ENCODE measurements around the gene ULK1. TPM values are rescaled to one million over a fixed set of nuclear protein-coding genes. Genes with fewer than 3 reads are reported as not detected.

Gene ULK1
- polyA plus RNA-seq, 3 donors: 1.0 to 75.1 (median 1.3) TPM

DNA sequence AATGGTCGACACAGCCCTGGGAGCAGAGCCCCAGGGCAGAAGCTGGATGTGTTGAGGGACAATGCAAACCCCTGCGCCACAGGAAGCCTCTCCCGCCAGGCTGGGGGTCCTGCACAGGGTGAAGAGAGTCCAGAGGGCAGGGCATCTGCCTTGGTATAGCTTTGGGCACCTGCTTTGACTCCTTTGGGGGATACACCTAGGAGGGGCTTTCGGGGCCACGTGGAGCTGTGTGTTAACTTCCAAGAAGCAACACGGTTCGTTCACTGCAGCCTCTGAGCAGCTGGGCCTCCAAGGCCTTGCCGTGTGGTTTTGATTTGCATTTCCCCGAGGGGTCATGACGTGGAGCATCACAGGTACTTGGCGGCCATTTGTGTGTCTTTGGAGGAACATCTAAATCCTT lies 28.8 kb downstream of the ULK1 start:
- Mint-ChIP-seq H3K9me3 (peaks cover 0 to 3% (median 0%) of the 10 kb centered on the region in 7 donors), H3K4me3 (no peak overlapping the region), H3K36me3 (peaks cover 32 to 41% of the 10 kb centered on the region in 2 donors), H3K4me1 (peaks cover 21% of the 10 kb centered on the region), H3K27me3 (ENCODE audit: low read depth in 3 of 3) (peaks cover 0 to 5% (median 3%) of the 10 kb centered on the region in 3 donors), H3K27ac (no peak overlapping the region)
- no peak for DNase-seq
- Histone ChIP-seq H2AFZ (ENCODE audit: insufficient read depth, low read depth, low read length, poor library complexity, severe bottlenecking) (no peak overlapping the region), H3K27me3 (ENCODE audit: control insufficient read depth in 2 of 2, insufficient read depth in 2 of 2, low read length in 2 of 2) (no peaks in the 10 kb centered on the region), H3K9ac (ENCODE audit: insufficient read depth, low read length, poor library complexity, severe bottlenecking) (no peak overlapping the region), H3K4me2 (replicated peaks; ENCODE audit: extremely low read depth, low read length, poor library complexity, severe bottlenecking) (no peak overlapping the region), H3K9me3 (replicated peaks in 1 of 2; ENCODE audit: control insufficient read depth in 1 of 2, insufficient read depth in 1 of 2, low read length in 2 of 2) (no peaks in the 10 kb centered on the region), H3K4me1 (ENCODE audit: control insufficient read depth in 1 of 2, insufficient read depth in 2 of 2, low read length in 2 of 2) (peaks cover 15 to 17% of the 10 kb centered on the region in 2 donors), H3K79me2 (ENCODE audit: insufficient read depth, low read length) (no peaks in the 10 kb centered on the region), H3K4me3 (replicated peaks in 1 of 3; ENCODE audit: low read depth in 2 of 3, low read length in 3 of 3) (no peak overlapping the region), H3K36me3 (replicated peaks in 1 of 2; ENCODE audit: control insufficient read depth in 1 of 2, insufficient read depth in 2 of 2, low read length in 2 of 2) (peaks cover 37 to 45% of the 10 kb centered on the region in 2 donors), H4K20me1 (ENCODE audit: insufficient read depth, low read length) (peaks cover 43% of the 10 kb centered on the region), H3K27ac (ENCODE audit: low read depth in 1 of 2, low read length in 2 of 2) (no peak overlapping the region)
- TF ChIP-seq, protein P1, sequence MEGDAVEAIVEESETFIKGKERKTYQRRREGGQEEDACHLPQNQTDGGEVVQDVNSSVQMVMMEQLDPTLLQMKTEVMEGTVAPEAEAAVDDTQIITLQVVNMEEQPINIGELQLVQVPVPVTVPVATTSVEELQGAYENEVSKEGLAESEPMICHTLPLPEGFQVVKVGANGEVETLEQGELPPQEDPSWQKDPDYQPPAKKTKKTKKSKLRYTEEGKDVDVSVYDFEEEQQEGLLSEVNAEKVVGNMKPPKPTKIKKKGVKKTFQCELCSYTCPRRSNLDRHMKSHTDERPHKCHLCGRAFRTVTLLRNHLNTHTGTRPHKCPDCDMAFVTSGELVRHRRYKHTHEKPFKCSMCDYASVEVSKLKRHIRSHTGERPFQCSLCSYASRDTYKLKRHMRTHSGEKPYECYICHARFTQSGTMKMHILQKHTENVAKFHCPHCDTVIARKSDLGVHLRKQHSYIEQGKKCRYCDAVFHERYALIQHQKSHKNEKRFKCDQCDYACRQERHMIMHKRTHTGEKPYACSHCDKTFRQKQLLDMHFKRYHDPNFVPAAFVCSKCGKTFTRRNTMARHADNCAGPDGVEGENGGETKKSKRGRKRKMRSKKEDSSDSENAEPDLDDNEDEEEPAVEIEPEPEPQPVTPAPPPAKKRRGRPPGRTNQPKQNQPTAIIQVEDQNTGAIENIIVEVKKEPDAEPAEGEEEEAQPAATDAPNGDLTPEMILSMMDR (IDR thresholded peaks at IDR 0.05): no peak
- 90% methylated on average over 8 of the region's 11 CpGs for WGBS (ENCODE audit: insufficient coverage)
- intact Hi-C loops (cut with micrococcal nuclease): no loop called here

DNA sequence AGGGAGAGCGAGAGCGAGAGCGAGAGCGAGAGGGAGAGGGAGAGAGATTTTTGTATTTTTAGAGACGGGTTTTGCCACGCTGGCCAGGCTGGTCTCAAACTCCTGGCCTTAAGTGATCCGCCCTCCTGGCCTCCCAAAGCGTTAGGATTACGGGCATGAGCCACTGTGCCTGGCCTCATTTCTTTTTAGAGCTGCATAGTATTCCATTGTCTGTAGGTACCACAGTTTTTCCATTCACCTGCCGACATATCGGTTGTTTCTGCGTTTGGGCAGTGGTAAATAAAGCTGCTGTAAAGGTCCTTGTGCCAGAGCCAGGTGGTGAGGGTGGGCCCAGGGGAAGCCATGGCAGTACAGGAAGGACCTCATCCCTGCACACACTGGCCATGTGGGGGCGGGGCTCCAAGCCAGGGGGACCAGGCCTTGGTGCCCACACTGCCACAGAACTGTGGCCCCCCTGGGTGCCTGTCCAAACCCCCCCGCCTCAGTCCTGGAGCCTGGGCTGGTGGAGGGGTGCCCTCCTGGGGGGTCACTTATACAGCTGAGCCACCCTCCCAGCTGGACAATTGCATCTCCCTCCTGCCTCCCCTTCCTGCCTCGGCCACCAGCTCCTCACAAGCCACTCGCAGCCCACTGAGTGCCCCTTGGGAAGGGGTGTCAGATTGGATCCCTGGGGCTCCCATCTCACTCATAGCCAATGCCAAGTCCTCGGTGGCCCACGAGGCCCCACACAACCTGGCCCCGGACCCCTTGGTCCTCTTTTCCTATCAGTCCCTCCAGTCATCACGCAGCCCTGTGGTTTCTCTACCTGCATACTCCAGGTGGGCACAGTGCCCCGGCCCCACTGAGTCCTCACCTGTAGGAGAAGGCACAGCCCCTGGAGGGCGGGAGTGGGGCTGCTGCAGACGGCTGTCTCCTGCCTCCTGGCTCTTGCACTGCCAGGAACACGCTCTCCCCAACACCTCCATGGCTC lies 33.0 kb downstream of the ULK1 start:
- H3K36me3 Mint-ChIP-seq: peaks cover 16 to 20% of the 10 kb centered on the region in 2 donors
- H3K27ac ChIP-seq (ENCODE audit: low read depth in 1 of 2, low read length in 2 of 2): no peak overlapping the region
- H3K36me3 ChIP-seq (replicated peaks in 1 of 2; ENCODE audit: control insufficient read depth in 1 of 2, insufficient read depth in 2 of 2, low read length in 2 of 2): peaks cover 12 to 13% of the 10 kb centered on the region in 2 donors
- TF ChIP-seq, protein P1 (IDR thresholded peaks at IDR 0.05): no peak
- no peak overlapping the region for H3K9ac ChIP-seq (ENCODE audit: insufficient read depth, low read length, poor library complexity, severe bottlenecking)
- peak overlapping the region; percentile 99 for H3K4me2 ChIP-seq (replicated peaks; ENCODE audit: extremely low read depth, low read length, poor library complexity, severe bottlenecking)
- H3K79me2 ChIP-seq (ENCODE audit: insufficient read depth, low read length): peaks cover 20% of the 10 kb centered on the region
- H3K9me3 Mint-ChIP-seq: peaks cover 0 to under 1% (median 0%) of the 10 kb centered on the region in 7 donors
- peaks cover 32% of the 10 kb centered on the region for H3K4me1 Mint-ChIP-seq
- H4K20me1 ChIP-seq (ENCODE audit: insufficient read depth, low read length): peaks cover 10% of the 10 kb centered on the region
- H3K4me3 Mint-ChIP-seq: no peak overlapping the region
- WGBS (ENCODE audit: insufficient coverage): 70% methylated on average over 14 of the region's 24 CpGs
- peaks cover 0 to 9% (median 4%) of the 10 kb centered on the region in 3 donors for H3K27me3 Mint-ChIP-seq (ENCODE audit: low read depth in 3 of 3)
- DNase-seq: no peak
- H3K27ac Mint-ChIP-seq: peak overlapping the region in 2 of 7 donors; percentile 24 to 61
- no peaks in the 10 kb centered on the region for H3K9me3 ChIP-seq (replicated peaks in 1 of 2; ENCODE audit: control insufficient read depth in 1 of 2, insufficient read depth in 1 of 2, low read length in 2 of 2)
- peaks cover 28 to 29% of the 10 kb centered on the region in 2 donors for H3K4me1 ChIP-seq (ENCODE audit: control insufficient read depth in 1 of 2, insufficient read depth in 2 of 2, low read length in 2 of 2)
- H3K27me3 ChIP-seq (ENCODE audit: control insufficient read depth in 2 of 2, insufficient read depth in 2 of 2, low read length in 2 of 2): no peaks in the 10 kb centered on the region
- intact Hi-C loops (cut with micrococcal nuclease): loop anchor here (2.0 kb wide), 2 partner anchors 31 to 33 kb away; partner anchors contain the start of gene ULK1 (in 1 of the 2)
- no peak overlapping the region for H2AFZ ChIP-seq (ENCODE audit: insufficient read depth, low read depth, low read length, poor library complexity, severe bottlenecking)
- no peak overlapping the region for H3K4me3 ChIP-seq (replicated peaks in 1 of 3; ENCODE audit: low read depth in 2 of 3, low read length in 3 of 3)

Data from CD14-positive monocyte (primary cell).